Activated T-helper 9 cell treated with anti-CD3 and anti-CD28 coated beads, Interleukin-2, amount 50 U/mL, for 16 hours (primary cell): ENCODE results near the gene FBXO21.

Source experiments
- DNase-seq: peaks from one replicate; pipeline ENCODE4 v3.0.0-alpha.2; 2020; ENCODE audit warnings: low read depth

Gene FBXO21

GRCh38 chr12:117165342-117165741, 24.9 kb downstream of the FBXO21 start:
- DNase-seq = no peak

- no peak for DNase-seq
These were observed 27.6 kb downstream of the FBXO21 start for GRCh38 chr12:117162633-117163032.

GRCh38 chr12:117162167-117162539, 28.1 kb downstream of the FBXO21 start:
- no peak for DNase-seq

- no peak for DNase-seq
These were observed 28.7 kb downstream of the FBXO21 start for GRCh38 chr12:117161460-117162166.

- DNase-seq = no peak
These were observed 30.6 kb downstream of the FBXO21 start for GRCh38 chr12:117159674-117160073.

- no peak for DNase-seq
These were observed 31.2 kb downstream of the FBXO21 start for GRCh38 chr12:117158911-117159553.

GRCh38 chr12:117158096-117158495, 32.2 kb downstream of the FBXO21 start:
- no peak for DNase-seq

GRCh38 chr12:117155278-117156060, 34.8 kb downstream of the FBXO21 start:
- DNase-seq = peak; percentile 47

- DNase-seq = no peak
These were observed 37.2 kb downstream of the FBXO21 start for GRCh38 chr12:117152793-117153775.

- no peak for DNase-seq
These were observed 38.8 kb downstream of the FBXO21 start for GRCh38 chr12:117151403-117152031.

- no peak for DNase-seq
These were observed 40.8 kb downstream of the FBXO21 start for GRCh38 chr12:117149431-117149830.

- DNase-seq = no peak
These were observed 41.6 kb downstream of the FBXO21 start for GRCh38 chr12:117148642-117149041.

GRCh38 chr12:117147639-117148038, 42.6 kb downstream of the FBXO21 start:
- DNase-seq = no peak

- no peak for DNase-seq
These were observed 44.6 kb downstream of the FBXO21 start for GRCh38 chr12:117145597-117146154.

- DNase-seq = no peak
These were observed 45.7 kb downstream of the FBXO21 start for GRCh38 chr12:117144599-117144998.

GRCh38 chr12:117143008-117143532, 47.2 kb downstream of the FBXO21 start:
- no peak for DNase-seq

GRCh38 chr12:117142094-117142493, 48.2 kb downstream of the FBXO21 start:
- no peak for DNase-seq

- no peak for DNase-seq
These were observed 49.0 kb downstream of the FBXO21 start for GRCh38 chr12:117141097-117141898.

GRCh38 chr12:117140397-117141096, 49.7 kb downstream of the FBXO21 start:
- no peak for DNase-seq
